Gastroesophageal sphincter (tissue), 3 donors: ENCODE data around the gene MARK2.

ENCODE experiments used
- CTCF ChIP-seq, 4 experiments: fragments of 200-600 bp in 2 of 4; fragments of 450-650 bp in 2 of 4; sonication (generic) in 1 of 4; IDR thresholded peaks; one replicate each; pipeline ENCODE4 v1.5.1; 2017 to 2019; ENCODE audit warnings: antibody characterized with exemption in 4 of 4, mild to moderate bottlenecking in 2 of 4, moderate library complexity in 2 of 4
- POLR2A ChIP-seq, 2 donors: fragments of 450-650 bp; IDR thresholded peaks; one replicate each; pipeline ENCODE4 v1.6.1; 2017; ENCODE audit warnings: antibody characterized with exemption in 2 of 2, mild to moderate bottlenecking in 2 of 2, moderate library complexity in 1 of 2
- POLR2AphosphoS5 ChIP-seq: sonication (generic); formaldehyde crosslinking; IDR thresholded peaks from one replicate; pipeline ENCODE4 v1.6.1; 2017; ENCODE audit warnings: antibody characterized with exemption

GRCh38 chr11:63892228-63892627, 53.3 kb downstream of the MARK2 start:
- TF ChIP-seq CTCF (IDR thresholded peaks at IDR 0.05) (no peak), POLR2AphosphoS5 (no peak), POLR2A (IDR thresholded peaks at IDR 0.05) (no peak)
